B cell (primary cell): ENCODE data around the gene GALNT18. TPM values are rescaled to one million over a fixed set of nuclear protein-coding genes. Genes with fewer than 3 reads are reported as not detected.

ENCODE experiments used
- ATAC-seq: fragments of 200-7000 bp; cut with Tn5 transposase; one replicate; pipeline ENCODE4 v1.10.0; 2021; ENCODE audit warnings: low read depth, mild to moderate bottlenecking, moderate number of reproducible peaks, moderate library complexity
- CTCF ChIA-PET: fragments of 350-600 bp; sonication (Branson Sonifier 250); formaldehyde crosslinking; loops from one replicate; lab custom pipeline; 2021; ENCODE audit warnings: antibody characterized with exemption, inconsistent platforms; lab: Charles Lee
- POLR2A ChIA-PET: fragments of 350-600 bp; sonication (Branson Sonifier 250); formaldehyde crosslinking; loops from one replicate; lab custom pipeline; 2021; ENCODE audit warnings: antibody characterized with exemption; lab: Charles Lee
- DNase-seq: peaks from one replicate; pipeline ENCODE4 v3.0.0; 2013
- H2AFZ ChIP-seq: 2 replicates; pipeline ENCODE4 v1.6.1; 2012; ENCODE audit warnings: mild to moderate bottlenecking, low read depth, low read length; ENCODE audit not compliant: insufficient read depth, poor library complexity, severe bottlenecking
- H3K27ac ChIP-seq, 2 donors: 1 replicate in 1 of 2; 2 replicates in 1 of 2; pipeline ENCODE4 v1.5.1; 2012 to 2013; ENCODE audit warnings: low read length in 2 of 2, mild to moderate bottlenecking in 2 of 2, moderate library complexity in 1 of 2
- H3K27me3 ChIP-seq, 4 experiments: fragments of 200-600 bp in 1 of 4; sonication (generic) in 1 of 4; replicated peaks in 1 of 4; 1 replicate in 2 of 4; 2 replicates in 2 of 4; pipeline versions ENCODE4 v1.6.1 to v1.7.0; 2013 to 2016; ENCODE audit warnings: low read length in 3 of 4, mild to moderate bottlenecking in 2 of 4, mixed read lengths in 1 of 4, moderate library complexity in 1 of 4; ENCODE audit not compliant: insufficient read depth in 4 of 4, control insufficient read depth in 3 of 4; ENCODE audit errors: control extremely low read depth in 1 of 4
- H3K36me3 ChIP-seq, 2 experiments: replicated peaks in 1 of 2; 1 replicate in 1 of 2; 2 replicates in 1 of 2; pipeline versions ENCODE4 v1.6.1 to v1.7.1; 2013; ENCODE audit warnings: low read length in 1 of 2; ENCODE audit not compliant: insufficient read depth in 2 of 2, control insufficient read depth in 1 of 2; ENCODE audit errors: control extremely low read depth in 1 of 2, extremely low read depth in 1 of 2
- H3K4me1 ChIP-seq, 2 donors: fragments of 200-600 bp in 1 of 2; sonication (generic) in 1 of 2; 1 replicate in 1 of 2; 2 replicates in 1 of 2; pipeline versions ENCODE4 v1.5.1 to v1.6.1; 2013 to 2017; ENCODE audit warnings: low read length in 2 of 2; ENCODE audit not compliant: control insufficient read depth in 2 of 2, insufficient read depth in 2 of 2
- H3K4me2 ChIP-seq: replicated peaks from 2 replicates; pipeline ENCODE3; 2012; ENCODE audit warnings: mild to moderate bottlenecking, low read depth, low read length; ENCODE audit not compliant: poor library complexity, severe bottlenecking
- H3K4me3 ChIP-seq, 5 experiments: fragments of 200-600 bp in 1 of 5; sonication (generic) in 1 of 5; 1 replicate in 3 of 5; 2 replicates in 2 of 5; pipeline versions ENCODE4 v1.5.1 to v1.7.0; 2011 to 2016; ENCODE audit warnings: low read length in 4 of 5, mild to moderate bottlenecking in 4 of 5, low read depth in 2 of 5, control low read depth in 1 of 5, moderate library complexity in 1 of 5; ENCODE audit not compliant: insufficient read depth in 1 of 5; ENCODE audit errors: control extremely low read depth in 1 of 5, extremely low read depth in 1 of 5
- H3K79me2 ChIP-seq: fragments of 200-600 bp; sonication (generic); one replicate; pipeline ENCODE4 v1.6.0; 2016; ENCODE audit warnings: low read length; ENCODE audit not compliant: control insufficient read depth, insufficient read depth
- H3K9ac ChIP-seq: fragments of 200-600 bp; sonication (generic); 2 replicates; pipeline ENCODE4 v1.6.1; 2017; ENCODE audit warnings: mild to moderate bottlenecking, low read length, moderate library complexity
- H3K9me3 ChIP-seq, 3 donors: one replicate each; pipeline versions ENCODE4 v1.6.1 to v1.7.1; 2013; ENCODE audit warnings: low read length in 2 of 3; ENCODE audit not compliant: control insufficient read depth in 2 of 3, insufficient read depth in 1 of 3; ENCODE audit errors: control extremely low read depth in 1 of 3
- H4K20me1 ChIP-seq: 2 replicates; pipeline ENCODE4 v1.6.0; 2012; ENCODE audit warnings: mild to moderate bottlenecking, low read length; ENCODE audit not compliant: insufficient read depth, control insufficient read depth, poor library complexity, severe bottlenecking
- H3K27ac Mint-ChIP-seq: one replicate; pipeline ENCODE4 v1.8.0; 2021; ENCODE audit warnings: mixed read lengths
- H3K27me3 Mint-ChIP-seq: one replicate; pipeline ENCODE4 v1.8.0; 2021; ENCODE audit warnings: mixed read lengths
- H3K4me1 Mint-ChIP-seq: one replicate; pipeline ENCODE4 v1.8.0; 2021; ENCODE audit warnings: mixed read lengths
- H3K4me3 Mint-ChIP-seq: one replicate; pipeline ENCODE4 v1.8.0; 2021; ENCODE audit warnings: mixed read lengths
- H3K9me3 Mint-ChIP-seq: one replicate; pipeline ENCODE4 v1.8.0; 2022; ENCODE audit warnings: mixed read lengths; ENCODE audit not compliant: insufficient read depth
- CTCF ChIP-seq: fragments of 200-600 bp; IDR thresholded peaks from one replicate; pipeline ENCODE4 v1.8.0; 2022; ENCODE audit warnings: antibody characterized with exemption, mild to moderate bottlenecking
- EZH2 ChIP-seq: IDR thresholded peaks from 2 replicates; pipeline ENCODE4 v1.6.1; 2012; ENCODE audit warnings: borderline replicate concordance, low read depth, mild to moderate bottlenecking, moderate library complexity, low read length; ENCODE audit not compliant: insufficient read depth, poor library complexity, severe bottlenecking
- WGBS: methylation state at CpG from one replicate; pipeline ENCODE4 v1.1.5; 2013; ENCODE audit warnings: missing lambda C conversion rate; ENCODE audit not compliant: insufficient coverage; 5-methylcytosine and 5-hydroxymethylcytosine counted together
- intact Hi-C: fragments of 100-400 bp; cut with micrococcal nuclease; formaldehyde crosslinking; loops from one replicate; pipeline ENCODE4 v1.10.0; 2022
- polyA plus RNA-seq: library from polyadenylated mRNA; depleted of rRNA; stranded (reverse); fragments of >200 nt; gene quantifications from 2 replicates; pipeline ENCODE4 v1.2.3, GENCODE V29; 2012
- total RNA-seq, 2 donors: library from RNA; stranded (reverse); fragments of 120-200 nt in 1 of 2; gene quantifications; 1 replicate in 1 of 2; 2 replicates in 1 of 2; pipeline versions ENCODE4 v1.2.3 to v1.2.4, GENCODE V29; 2013 to 2022

GALNT18 gene
- total and polyA plus RNA-seq, 2 donors (not counting 1 experiment from before 2014, with no cell fraction given): not detected

GRCh38 chr11:11577251-11577855 is 44.5 kb downstream of the GALNT18 start:
- Mint-ChIP-seq H3K27me3 (no peaks in the 10 kb centered on the region), H3K4me1 (no peaks in the 10 kb centered on the region), H3K4me3 (no peak overlapping the region), H3K27ac (no peak overlapping the region), H3K9me3 (no peaks in the 10 kb centered on the region)
- no peak for DNase-seq
- Histone ChIP-seq H3K27me3 (peaks cover 0 to 3% (median 0%) of the 10 kb centered on the region in 4 experiments), H4K20me1 (no peaks in the 10 kb centered on the region), H3K9ac (no peak overlapping the region), H3K4me2 (no peak overlapping the region), H2AFZ (no peak overlapping the region), H3K4me1 (no peaks in the 10 kb centered on the region), H3K79me2 (no peaks in the 10 kb centered on the region), H3K36me3 (no peaks in the 10 kb centered on the region), H3K9me3 (peaks cover 0 to 5% (median 0%) of the 10 kb centered on the region in 3 donors), H3K27ac (no peak overlapping the region), H3K4me3 (no peak overlapping the region)
- no peak for ATAC-seq
- intact Hi-C loops: no loop called here
- ChIA-PET POLR2A (no interaction called here), CTCF (no interaction called here)
- TF ChIP-seq CTCF (no peak), EZH2 (no peak)
- 82% methylated on average over 8 of the region's 8 CpGs for WGBS

GRCh38 chr11:11574373-11575287 is 47.2 kb downstream of the GALNT18 start:
- ATAC-seq: no peak
- Mint-ChIP-seq H3K4me1 (no peaks in the 10 kb centered on the region), H3K9me3 (no peaks in the 10 kb centered on the region), H3K4me3 (no peak overlapping the region), H3K27me3 (no peaks in the 10 kb centered on the region), H3K27ac (no peak overlapping the region)
- Histone ChIP-seq H3K27me3 (peaks cover 0 to 11% (median 3%) of the 10 kb centered on the region in 4 experiments), H4K20me1 (no peaks in the 10 kb centered on the region), H3K4me3 (no peak overlapping the region), H3K4me1 (no peaks in the 10 kb centered on the region), H3K36me3 (no peaks in the 10 kb centered on the region), H2AFZ (no peak overlapping the region), H3K79me2 (no peaks in the 10 kb centered on the region), H3K27ac (no peak overlapping the region), H3K9ac (no peak overlapping the region), H3K4me2 (no peak overlapping the region), H3K9me3 (peaks cover 0 to 5% (median 0%) of the 10 kb centered on the region in 3 donors)
- CTCF ChIA-PET: no interaction called here
- 100% methylated on average over 1 of the region's 5 CpGs for WGBS
- TF ChIP-seq EZH2 (no peak), CTCF (no peak)
- intact Hi-C loops: no loop called here
- POLR2A ChIA-PET: no interaction called here
- DNase-seq: no peak
